ENCODE data around the gene ZIC4.

GRCh38 chr3:147387291-147387884 is 19.0 kb downstream of the ZIC4 start:
- no peak for TF ChIP-seq USF1 (IDR thresholded peaks at IDR 0.05)
- no peak for TF ChIP-seq NFIC (IDR thresholded peaks at IDR 0.05)
- TF ChIP-seq EGR1 (IDR thresholded peaks at IDR 0.05) = no peak
- TF ChIP-seq CREB1 (IDR thresholded peaks at IDR 0.05; ENCODE audit: low read depth) = no peak
- no peak for TF ChIP-seq REST (IDR thresholded peaks at IDR 0.05; ENCODE audit: low read depth)
- no peak for TF ChIP-seq YY1 (IDR thresholded peaks at IDR 0.05; ENCODE audit: low read depth)
- TF ChIP-seq RAD21 (IDR thresholded peaks at IDR 0.05; ENCODE audit: low read depth) = no peak
- no peak for TF ChIP-seq CEBPB (IDR thresholded peaks at IDR 0.05)
- TF ChIP-seq EP300 (IDR thresholded peaks at IDR 0.05; ENCODE audit: borderline replicate concordance) = no peak
- no peak for TF ChIP-seq TEAD4 (IDR thresholded peaks at IDR 0.05)
- TF ChIP-seq TAF1 (IDR thresholded peaks at IDR 0.05; ENCODE audit: low read depth) = no peak
- no peak for TF ChIP-seq TCF12 (IDR thresholded peaks at IDR 0.05; ENCODE audit: low read depth)
- no peak for TF ChIP-seq ZBTB7A (IDR thresholded peaks at IDR 0.05; ENCODE audit: low read depth)
- no peak for TF ChIP-seq FOXM1 (IDR thresholded peaks at IDR 0.05; ENCODE audit: borderline replicate concordance, low read depth)
